Naive thymus-derived CD4-positive, alpha-beta T cell (primary cell): ENCODE results near the gene LMBR1L. TPM values are rescaled to one million over a fixed set of nuclear protein-coding genes. Genes with fewer than 3 reads are reported as not detected.
"Not testable (repeated sequence)": the region's sequence is repeated elsewhere in the genome, so short reads cannot be mapped to it uniquely, and the experiment has no call there.

ENCODE experiments used
- ATAC-seq: fragments of 150-1000 bp; cut with Tn5 transposase; 2 replicates; pipeline ENCODE4 v1.10.0; 2021; ENCODE audit warnings: mild to moderate bottlenecking, moderate library complexity
- CTCF ChIA-PET: fragments of 350-600 bp; sonication (Branson Sonifier 250); formaldehyde crosslinking; loops from one replicate; lab custom pipeline; 2021; ENCODE audit warnings: antibody characterized with exemption; lab: Charles Lee
- POLR2A ChIA-PET: fragments of 350-600 bp; sonication (Branson Sonifier 250); formaldehyde crosslinking; loops from one replicate; lab custom pipeline; 2021; ENCODE audit warnings: antibody characterized with exemption, inconsistent platforms; lab: Charles Lee
- DNase-seq, 9 donors: peaks; one replicate each; pipeline versions ENCODE4 v3.0.0 to v3.0.0-alpha.2; 2020 to 2022; ENCODE audit warnings: mixed read lengths in 1 of 9
- H3K27ac ChIP-seq: one replicate; pipeline ENCODE4 v1.7.0; 2013; ENCODE audit warnings: mild to moderate bottlenecking, low read depth, low read length, moderate library complexity
- H3K27me3 ChIP-seq, 2 donors: one replicate each; pipeline ENCODE4 v1.7.0; 2013; ENCODE audit warnings: low read length in 2 of 2, mild to moderate bottlenecking in 2 of 2, moderate library complexity in 2 of 2; ENCODE audit not compliant: control insufficient read depth in 2 of 2, insufficient read depth in 2 of 2
- H3K36me3 ChIP-seq, 3 experiments: 1 replicate in 2 of 3; 2 replicates in 1 of 3; pipeline ENCODE4 v1.7.0; 2013; ENCODE audit warnings: low read length in 3 of 3, mild to moderate bottlenecking in 3 of 3, moderate library complexity in 1 of 3; ENCODE audit not compliant: insufficient read depth in 3 of 3, control insufficient read depth in 2 of 3
- H3K4me1 ChIP-seq, 2 donors: one replicate each; pipeline ENCODE4 v1.7.0; 2013; ENCODE audit warnings: low read length in 2 of 2, mild to moderate bottlenecking in 2 of 2, moderate library complexity in 1 of 2; ENCODE audit not compliant: control insufficient read depth in 2 of 2, insufficient read depth in 2 of 2
- H3K4me3 ChIP-seq: 2 replicates; pipeline ENCODE4 v1.7.0; 2013; ENCODE audit warnings: mild to moderate bottlenecking, low read length
- H3K9me3 ChIP-seq, 3 experiments: 1 replicate in 2 of 3; 2 replicates in 1 of 3; pipeline ENCODE4 v1.7.0; 2013; ENCODE audit warnings: low read length in 3 of 3; ENCODE audit not compliant: control insufficient read depth in 2 of 3
- H3K27ac Mint-ChIP-seq, 9 donors: one replicate each; pipeline ENCODE4 v1.8.0; 2020 to 2022; ENCODE audit warnings: mixed read lengths in 9 of 9, mild to moderate bottlenecking in 8 of 9, moderate library complexity in 5 of 9, inconsistent platforms in 2 of 9
- H3K27me3 Mint-ChIP-seq, 5 donors: one replicate each; pipeline ENCODE4 v1.8.0; 2021 to 2022; ENCODE audit warnings: mixed read lengths in 5 of 5, mild to moderate bottlenecking in 1 of 5
- H3K36me3 Mint-ChIP-seq, 5 donors: one replicate each; pipeline ENCODE4 v1.8.0; 2020 to 2022; ENCODE audit warnings: mixed read lengths in 5 of 5, mild to moderate bottlenecking in 3 of 5, inconsistent platforms in 1 of 5
- H3K4me1 Mint-ChIP-seq, 7 donors: one replicate each; pipeline ENCODE4 v1.8.0; 2020 to 2022; ENCODE audit warnings: mixed read lengths in 7 of 7, mild to moderate bottlenecking in 3 of 7, inconsistent platforms in 1 of 7
- H3K4me3 Mint-ChIP-seq, 10 donors: one replicate each; pipeline ENCODE4 v1.8.0; 2020 to 2022; ENCODE audit warnings: mild to moderate bottlenecking in 10 of 10, mixed read lengths in 10 of 10, moderate library complexity in 6 of 10, inconsistent platforms in 2 of 10
- H3K9me3 Mint-ChIP-seq, 11 donors: one replicate each; pipeline ENCODE4 v1.8.0; 2020 to 2022; ENCODE audit warnings: mixed read lengths in 11 of 11, mild to moderate bottlenecking in 4 of 11, inconsistent platforms in 1 of 11, moderate library complexity in 1 of 11
- intact Hi-C, 2 donors: fragments of 100-400 bp; cut with micrococcal nuclease; formaldehyde crosslinking; loops; one replicate each; pipeline ENCODE4 v1.15.1; 2023
- polyA plus RNA-seq, 2 donors: library from polyadenylated mRNA; unstranded; fragments of 300-500 nt; fragmentation: Illumina TruSeq; gene quantifications; one replicate each; pipeline ENCODE4 v1.2.3, GENCODE V29; 2021
- total RNA-seq, 6 experiments: library from RNA in 5 of 6; stranded (reverse) in 5 of 6; gene quantifications; 1 replicate in 5 of 6; 2 replicates in 1 of 6; pipeline ENCODE4 v1.2.3 and lab custom pipeline; 2021 to 2026

The LMBR1L gene
- total and polyA plus RNA-seq, 7 experiments from 2014 or later, result 40.7 to 328 (median 251) TPM

DNA sequence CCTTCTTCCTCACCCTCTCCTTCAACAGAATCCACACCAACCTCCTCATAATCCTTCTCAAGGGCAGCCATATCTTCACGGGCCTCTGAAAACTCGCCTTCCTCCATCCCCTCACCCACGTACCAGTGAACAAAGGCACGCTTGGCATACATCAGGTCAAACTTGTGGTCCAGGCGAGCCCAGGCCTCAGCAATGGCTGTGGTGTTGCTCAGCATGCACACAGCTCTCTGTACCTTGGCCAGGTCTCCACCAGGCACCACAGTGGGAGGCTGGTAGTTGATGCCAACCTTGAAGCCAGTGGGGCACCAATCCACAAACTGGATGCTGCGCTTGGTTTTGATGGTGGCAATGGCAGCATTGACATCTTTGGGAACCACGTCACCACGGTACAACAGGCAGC lies 17.3 kb upstream of the LMBR1L start:
- H3K4me1 ChIP-seq, result peaks cover 24 to 27% of the 10 kb centered on the region in 2 donors
- ATAC-seq, H3K4me3 ChIP-seq, H3K27me3 ChIP-seq, H3K27ac ChIP-seq, H3K9me3 ChIP-seq, H3K9me3 Mint-ChIP-seq, DNase-seq, H3K27me3 Mint-ChIP-seq, intact Hi-C loops: not testable (repeated sequence)
- ChIA-PET CTCF (interaction anchor here (1.0 to 1.1 kb wide), 2 partner anchors 40 to 62 kb away, joined by 3 to 7 read pairs; no protein-coding TSS in a partner anchor), POLR2A (interaction anchor here (1.0 kb wide), 2 partner anchors 11 to 17 kb away, joined by 3 read pairs; partner anchors contain the start of gene LMBR1L)
- Mint-ChIP-seq H3K4me3 (peak overlapping the region in 7 of 10 donors; percentile 15 to 42 (median 27)), H3K4me1 (peaks cover 21 to 51% (median 46%) of the 10 kb centered on the region in 7 donors), H3K27ac (peak overlapping the region in 8 of 9 donors; percentile 18 to 88 (median 76)), H3K36me3 (peaks cover 0 to 36% (median 21%) of the 10 kb centered on the region in 5 donors)
- H3K36me3 ChIP-seq, result peaks cover 14 to 33% (median 16%) of the 10 kb centered on the region in 3 experiments

DNA sequence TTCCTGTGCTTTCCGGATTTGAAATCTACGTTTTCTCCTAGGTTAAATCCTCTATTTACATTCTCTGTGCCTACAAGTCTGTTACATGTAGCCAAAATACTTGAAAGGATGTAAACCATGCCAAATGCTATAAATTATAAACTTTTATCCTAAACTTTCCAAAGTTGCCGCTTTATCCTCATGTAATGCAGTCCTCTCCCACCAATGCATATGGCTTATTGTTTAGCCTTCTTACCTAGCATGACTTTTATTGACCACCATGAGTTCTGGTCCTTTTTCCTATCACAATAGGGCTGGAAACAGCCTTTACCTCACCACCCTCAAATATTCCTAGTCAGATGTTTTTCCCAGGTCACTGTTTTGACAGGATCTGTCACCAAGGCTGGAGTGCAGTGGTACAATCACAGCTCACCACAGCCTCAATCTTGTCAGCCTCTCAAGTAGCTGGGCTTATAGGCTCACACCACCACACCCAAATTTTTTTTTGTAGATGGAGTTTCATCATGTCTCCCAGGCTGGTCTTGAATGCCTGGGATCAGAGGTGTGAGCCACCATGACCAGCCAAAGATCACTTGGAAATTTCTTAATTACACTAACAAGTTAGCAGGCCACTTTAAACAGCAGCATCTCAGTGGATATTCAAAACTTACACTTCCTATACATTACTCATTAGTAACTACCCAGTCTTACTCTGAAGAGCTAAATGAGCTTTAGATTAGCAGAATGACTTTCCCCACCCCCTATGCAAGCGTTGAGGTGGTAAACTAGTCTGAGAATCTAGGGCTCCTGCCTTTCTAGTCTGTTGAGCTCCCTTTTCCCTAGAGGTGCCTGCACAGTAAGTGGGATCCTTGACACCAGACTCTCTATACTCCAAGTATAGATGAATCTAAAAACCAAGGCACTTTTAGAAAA lies 16.5 kb upstream of the LMBR1L start:
- ATAC-seq (no peak), DNase-seq (no peak)
- no peaks in the 10 kb centered on the region for H3K27me3 ChIP-seq
- peak overlapping the region in 8 of 10 donors; percentile 4 to 42 (median 24) for H3K4me3 Mint-ChIP-seq
- H3K4me1 Mint-ChIP-seq, result peaks cover 21 to 43% (median 41%) of the 10 kb centered on the region in 7 donors
- intact Hi-C loops, result no loop called here
- ChIA-PET POLR2A (interaction anchor here (0.8 to 1.0 kb wide), 3 partner anchors 10 to 16 kb away, joined by 3 read pairs; partner anchors contain the start of gene LMBR1L), CTCF (interaction anchor here (0.7 to 1.1 kb wide), 3 partner anchors 39 to 72 kb away, joined by 3 to 7 read pairs (median 3); no protein-coding TSS in a partner anchor)
- no peaks in the 10 kb centered on the region for H3K9me3 ChIP-seq
- peaks cover 0 to 5% (median 0%) of the 10 kb centered on the region in 11 donors for H3K9me3 Mint-ChIP-seq
- peaks cover 0 to 36% (median 21%) of the 10 kb centered on the region in 5 donors for H3K36me3 Mint-ChIP-seq
- H3K36me3 ChIP-seq, result peaks cover 14 to 33% (median 16%) of the 10 kb centered on the region in 3 experiments
- H3K27me3 Mint-ChIP-seq, result peaks cover 0 to 7% (median 0%) of the 10 kb centered on the region in 5 donors
- peak overlapping the region in 8 of 9 donors; percentile 71 to 93 (median 80) for H3K27ac Mint-ChIP-seq
- peak overlapping the region; percentile 34 for H3K27ac ChIP-seq
- peaks cover 20 to 24% of the 10 kb centered on the region in 2 donors for H3K4me1 ChIP-seq
- no peak overlapping the region for H3K4me3 ChIP-seq

DNA sequence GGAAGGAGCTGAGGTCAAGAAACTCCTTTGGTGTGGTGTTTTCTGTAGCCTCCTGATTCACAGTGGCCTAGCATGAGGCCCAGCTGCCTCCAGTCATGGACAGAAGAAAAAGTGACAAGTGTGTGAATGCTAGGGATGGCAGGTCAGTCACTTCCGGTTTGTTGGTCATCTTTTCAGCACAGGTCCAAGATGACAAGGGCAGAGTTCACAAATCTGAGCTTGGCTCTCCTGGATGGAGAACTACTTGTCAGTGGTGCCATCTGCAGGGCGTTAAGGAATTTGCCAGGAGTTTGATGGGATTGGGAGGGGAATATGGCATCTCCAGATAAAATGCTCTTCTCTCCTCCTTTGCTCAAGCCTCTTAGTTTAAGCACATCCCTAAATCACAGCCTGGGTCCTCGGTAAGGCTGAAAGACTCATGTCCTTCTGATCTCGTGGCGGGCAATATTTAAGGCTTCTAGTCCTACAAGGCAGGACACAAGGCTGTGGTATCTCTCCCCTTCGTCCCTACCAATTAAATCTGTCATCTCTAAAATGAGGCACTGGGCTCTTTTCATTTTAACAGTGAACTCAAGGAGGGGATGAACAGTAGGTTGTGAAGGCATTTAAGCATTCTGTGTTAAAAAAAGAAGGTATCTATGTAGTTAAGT lies 10.5 kb upstream of the LMBR1L start:
- no peak overlapping the region for H3K4me3 ChIP-seq
- H3K4me1 ChIP-seq, result no peaks in the 10 kb centered on the region
- no peaks in the 10 kb centered on the region for H3K27me3 ChIP-seq
- H3K36me3 ChIP-seq, result no peaks in the 10 kb centered on the region
- intact Hi-C loops, result no loop called here
- Mint-ChIP-seq H3K36me3 (no peaks in the 10 kb centered on the region), H3K27ac (no peak overlapping the region), H3K9me3 (no peaks in the 10 kb centered on the region), H3K27me3 (peaks cover 0 to 8% (median 0%) of the 10 kb centered on the region in 5 donors), H3K4me3 (no peak overlapping the region), H3K4me1 (peaks cover 0 to 5% (median 0%) of the 10 kb centered on the region in 7 donors)
- H3K27ac ChIP-seq, result no peak overlapping the region
- H3K9me3 ChIP-seq, result no peaks in the 10 kb centered on the region
- POLR2A ChIA-PET, result interaction anchor here (0.7 to 0.8 kb wide), 2 partner anchors 9 to 131 kb away, joined by 3 to 6 read pairs; no protein-coding TSS in a partner anchor
- ATAC-seq, result peak; percentile 20
- DNase-seq, result no peak
- CTCF ChIA-PET, result interaction anchor here (1.1 kb wide), 1 partner anchor 34 kb away, joined by 3 read pairs; no protein-coding TSS in a partner anchor

- Mint-ChIP-seq H3K4me1 (peaks cover 14 to 44% (median 39%) of the 10 kb centered on the region in 7 donors), H3K36me3 (peaks cover 0 to 7% (median 3%) of the 10 kb centered on the region in 5 donors), H3K9me3 (no peaks in the 10 kb centered on the region), H3K27ac (peak overlapping the region; percentile 96 to 99 (median 99)), H3K27me3 (no peaks in the 10 kb centered on the region), H3K4me3 (peak overlapping the region; percentile 95 to 100 (median 98))
- Histone ChIP-seq H3K9me3 (no peaks in the 10 kb centered on the region), H3K36me3 (peaks cover 0 to 20% (median 0%) of the 10 kb centered on the region in 3 experiments), H3K4me3 (peak overlapping the region; percentile 76), H3K27ac (peak overlapping the region; percentile 95), H3K4me1 (peaks cover 14 to 19% of the 10 kb centered on the region in 2 donors), H3K27me3 (no peaks in the 10 kb centered on the region)
- ChIA-PET CTCF (interaction anchor here (1.4 to 3.9 kb wide), 3 partner anchors 10 to 124 kb away, joined by 3 to 18 read pairs (median 16); partner anchors contain the start of gene TUBA1B), POLR2A (interaction anchor here (0.6 to 8.5 kb wide), 10 partner anchors 12 to 131 kb away, joined by 3 to 150 read pairs (median 8); partner anchors contain the start of genes DHH, TUBA1A and TUBA1B)
- intact Hi-C loops, result loop anchor here (2.0 to 5.0 kb wide), 4 partner anchors 22 to 394 kb away; partner anchors contain the start of genes CCNT1 (in 1 of the 2), DDX23 (in 1 of the 2) and RND1 (in 1 of the 2)
- DNase-seq (no peak), ATAC-seq (no peak)
Observed at GRCh38 chr12:49111206-49111605, 559 bp upstream of the LMBR1L start.

DNA sequence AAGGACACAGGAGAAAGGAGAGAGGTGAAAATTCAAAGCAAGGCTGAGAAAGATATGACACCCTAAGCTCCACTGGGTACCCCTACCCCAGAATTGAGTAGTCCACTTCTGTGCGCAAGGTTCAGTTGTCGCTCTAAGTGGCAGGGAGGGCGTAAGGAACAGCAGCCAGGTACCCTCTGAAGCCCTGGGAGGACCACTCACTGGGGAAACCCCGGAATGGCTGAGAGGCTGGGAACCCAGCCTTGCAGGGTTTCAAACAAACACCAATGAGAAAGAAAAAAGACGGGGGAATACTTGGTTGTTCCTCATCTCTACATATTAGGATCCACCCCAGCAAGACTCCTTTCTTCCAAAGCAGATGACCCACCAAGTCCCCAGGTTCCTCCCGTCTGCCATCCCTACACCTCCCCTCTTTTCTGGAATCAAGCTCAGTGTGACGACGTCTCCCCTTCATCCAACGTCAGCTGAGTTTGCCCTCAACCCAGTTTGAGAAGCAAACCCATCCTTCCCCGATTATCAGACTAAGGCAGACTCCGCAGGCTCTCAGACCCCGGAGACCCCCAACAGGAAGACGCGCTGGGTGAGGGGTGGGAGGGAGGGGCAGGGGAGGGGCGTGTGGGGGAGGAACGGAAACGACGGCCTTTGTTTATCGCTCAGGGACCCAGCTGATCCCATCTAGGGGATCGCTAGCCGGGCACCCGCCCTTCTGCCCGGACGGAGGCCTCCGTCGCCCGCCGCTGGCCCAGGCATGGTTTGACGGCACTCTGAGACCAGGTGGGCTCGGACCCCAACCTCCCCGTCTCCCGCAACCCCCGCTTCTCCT lies 795 bp downstream of the LMBR1L start:
- H3K27me3 ChIP-seq, result no peaks in the 10 kb centered on the region
- POLR2A ChIA-PET, result interaction anchor here (0.5 to 8.5 kb wide), 13 partner anchors 10 to 403 kb away, joined by 3 to 150 read pairs (median 4); partner anchors contain the start of genes DHH, KMT2D, TUBA1A and TUBA1B
- DNase-seq (peak in 4 of 9 donors; percentile 22 to 39 (median 24)), ATAC-seq (no peak)
- peaks cover 14 to 19% of the 10 kb centered on the region in 2 donors for H3K4me1 ChIP-seq
- Mint-ChIP-seq H3K27me3 (no peaks in the 10 kb centered on the region), H3K9me3 (no peaks in the 10 kb centered on the region), H3K27ac (peak overlapping the region; percentile 96 to 99 (median 99)), H3K4me1 (peaks cover 14 to 50% (median 45%) of the 10 kb centered on the region in 7 donors), H3K36me3 (peaks cover 0 to 7% (median 3%) of the 10 kb centered on the region in 5 donors), H3K4me3 (peak overlapping the region; percentile 95 to 100 (median 98))
- no peaks in the 10 kb centered on the region for H3K9me3 ChIP-seq
- CTCF ChIA-PET, result interaction anchor here (0.5 to 3.9 kb wide), 13 partner anchors 8 to 355 kb away, joined by 3 to 18 read pairs (median 4); partner anchors contain the start of genes RHEBL1, TUBA1A and TUBA1B
- intact Hi-C loops, result loop anchor here (1.0 to 5.0 kb wide), 12 partner anchors 12 to 393 kb away; partner anchors contain the start of genes TUBA1A (in 2 of the 2), CCNT1 (in 1 of the 2), DDX23 (in 1 of the 2) and KMT2D (in 1 of the 2)
- peak overlapping the region; percentile 95 for H3K27ac ChIP-seq
- H3K36me3 ChIP-seq, result peaks cover 0 to 33% (median 0%) of the 10 kb centered on the region in 3 experiments
- H3K4me3 ChIP-seq, result peak overlapping the region; percentile 76
